PC-3 (cell line): Measurements from ENCODE around the gene GBP5. TPM values are rescaled to one million over a fixed set of nuclear protein-coding genes. Genes with fewer than 3 reads are reported as not detected.
A peak's percentile ranks its signal among the peaks of the same experiment; 100 is the strongest.
"Not testable (repeated sequence)": the region's sequence is repeated elsewhere in the genome, so short reads cannot be mapped to it uniquely, and the experiment has no call there.

ENCODE experiments used
- ATAC-seq: fragments of 200-7000 bp; cut with Tn5 transposase; 2 replicates; pipeline ENCODE4 v1.9.1; 2020; ENCODE audit warnings: mild to moderate bottlenecking, moderate library complexity
- Bru-seq: library from RNA; stranded (reverse); fragments of 400-500 nt; gene quantifications from one replicate; lab custom pipeline; 2021; lab: Mats Ljungman, UMichigan
- BruChase-seq, 2 experiments: library from RNA; stranded (reverse); fragments of 400-500 nt; gene quantifications; one replicate each; lab custom pipeline; 2021; lab: Mats Ljungman, UMichigan
- BruUV-seq: library from RNA; stranded (reverse); fragments of 400-500 nt; replicated peaks from 2 replicates; lab custom pipeline; 2021; lab: Mats Ljungman, UMichigan
- CTCF ChIA-PET: fragments of 300-600 bp; sonication (Branson Sonifier 250); formaldehyde crosslinking; loops from one replicate; lab custom pipeline; 2022; ENCODE audit warnings: antibody characterized with exemption; lab: Charles Lee
- POLR2A ChIA-PET: fragments of 300-600 bp; sonication (Branson Sonifier 250); formaldehyde crosslinking; loops from one replicate; lab custom pipeline; 2022; ENCODE audit warnings: antibody characterized with exemption; ENCODE audit not compliant: unreplicated experiment; lab: Charles Lee
- DNase-seq: peaks from one replicate; pipeline ENCODE4 v3.0.0-alpha.2; 2015
- H2AFZ ChIP-seq: fragments of 300-600 bp; sonication (generic); 2 replicates; pipeline ENCODE4 v1.6.0; 2016; ENCODE audit warnings: antibody characterized with exemption, low read length
- H3F3A ChIP-seq: fragments of 300-600 bp; sonication (generic); one replicate; pipeline ENCODE4 v1.6.0; 2017; ENCODE audit warnings: antibody characterized with exemption, low read length, control low read depth, mild to moderate bottlenecking; ENCODE audit not compliant: unreplicated experiment
- H3K27ac ChIP-seq: fragments of 300-600 bp; sonication (generic); 2 replicates; pipeline ENCODE4 v1.5.1; 2016; ENCODE audit warnings: mild to moderate bottlenecking, low read length
- H3K27me3 ChIP-seq: fragments of 300-600 bp; sonication (generic); 2 replicates; pipeline ENCODE4 v1.6.1; 2016; ENCODE audit warnings: low read length, mixed read lengths
- H3K36me3 ChIP-seq: fragments of 300-600 bp; sonication (generic); 2 replicates; pipeline ENCODE4 v1.6.1; 2016; ENCODE audit warnings: low read depth, mixed run types, low read length, mixed read lengths
- H3K4me1 ChIP-seq: fragments of 300-600 bp; sonication (generic); 2 replicates; pipeline ENCODE4 v1.5.1; 2016; ENCODE audit warnings: low read length; ENCODE audit not compliant: insufficient read depth
- H3K4me2 ChIP-seq: fragments of 300-600 bp; sonication (generic); 2 replicates; pipeline ENCODE4 v1.6.0; 2016; ENCODE audit warnings: low read length
- H3K4me3 ChIP-seq: fragments of 300-600 bp; sonication (generic); 2 replicates; pipeline ENCODE4 v1.5.1; 2016; ENCODE audit warnings: mild to moderate bottlenecking, low read length, mixed read lengths
- H3K79me2 ChIP-seq: fragments of 300-600 bp; sonication (generic); 2 replicates; pipeline ENCODE4 v1.6.1; 2017; ENCODE audit warnings: low read length, mixed read lengths
- H3K9ac ChIP-seq: fragments of 300-600 bp; sonication (generic); 2 replicates; pipeline ENCODE4 v1.6.0; 2016; ENCODE audit warnings: mild to moderate bottlenecking, low read length
- H3K9me2 ChIP-seq: fragments of 300-600 bp; sonication (generic); replicated peaks from 2 replicates; pipeline ENCODE4 v1.6.1; 2016; ENCODE audit warnings: mixed run types, low read length, mixed read lengths
- H3K9me3 ChIP-seq: fragments of 300-600 bp; sonication (generic); 2 replicates; pipeline ENCODE4 v1.6.1; 2016; ENCODE audit warnings: low read length, mixed read lengths
- H4K20me1 ChIP-seq: fragments of 300-600 bp; sonication (generic); 2 replicates; pipeline ENCODE4 v1.6.1; 2016; ENCODE audit warnings: low read length, mixed read lengths
- CTCF ChIP-seq: fragments of 300-600 bp; sonication (generic); conservative IDR thresholded peaks from 2 replicates; pipeline ENCODE4 v1.5.1; 2017; ENCODE audit warnings: antibody characterized with exemption, low read depth, mild to moderate bottlenecking, low read length
- EZH2 ChIP-seq: fragments of 300-600 bp; sonication (generic); IDR thresholded peaks from one replicate; pipeline ENCODE4 v1.6.1; 2017; ENCODE audit warnings: antibody characterized with exemption, mild to moderate bottlenecking, low read length; ENCODE audit not compliant: unreplicated experiment
- EZH2phosphoT487 ChIP-seq: fragments of 300-600 bp; sonication (generic); IDR thresholded peaks from 2 replicates; pipeline ENCODE4 v1.6.1; 2018; ENCODE audit warnings: mild to moderate bottlenecking, antibody characterized with exemption, low read length, borderline replicate concordance
- intact Hi-C: fragments of 100-400 bp; cut with micrococcal nuclease; formaldehyde crosslinking; loops from 2 replicates; pipeline ENCODE4 v1.9.0; 2023
- long read RNA-seq: library from polyadenylated mRNA; unstranded; transcript quantifications from one replicate; pipeline ENCODE4 v2.0.0, GENCODE V29; 2021; ENCODE audit not compliant: unreplicated experiment
- total RNA-seq: library from RNA; depleted of rRNA; stranded (reverse); fragments of >200 nt; gene quantifications from 2 replicates; pipeline ENCODE4 v1.2.3, GENCODE V29; 2014; rRNA removed

The GBP5 gene
- total RNA-seq, result not detected in 2 replicates
- percentile 17 among the genes with signal in this experiment for Bru-seq, nascent RNA
- percentile 18 among the genes with signal in this experiment for BruChase-seq, experiment 1, labeled RNA remaining after a 6-hour chase
- percentile 27 among the genes with signal in this experiment for BruChase-seq, experiment 2, labeled RNA remaining after a 2-hour chase
- long read RNA-seq, partial matches to known transcripts, result 1 of 2 reads
- long read RNA-seq, other reads (novel, unspliced or antisense), result 1 of 2 reads

GRCh38 chr1:89272269-89273041 is at the start of gene GBP5:
GBP5 (minus strand) TSS chr1:89272860; CDS start chr1:89269555, 3,305 bp downstream.
- BruUV-seq, H3K27ac ChIP-seq, H3K79me2 ChIP-seq, H2AFZ ChIP-seq, intact Hi-C loops, POLR2A ChIA-PET, H3K27me3 ChIP-seq, H3K9me3 ChIP-seq, H3F3A ChIP-seq, H3K9ac ChIP-seq, ATAC-seq, DNase-seq, H3K36me3 ChIP-seq, H3K4me2 ChIP-seq, H3K9me2 ChIP-seq, H3K4me3 ChIP-seq, H4K20me1 ChIP-seq: not testable (repeated sequence)
- CTCF ChIA-PET, result interaction anchor here (0.7 kb wide), 1 partner anchor 271 kb away, joined by 3 read pairs; no protein-coding TSS in a partner anchor
- H3K4me1 ChIP-seq, result peaks cover 15% of the 10 kb centered on the region

GRCh38 chr1:89322402-89322801 is 49.7 kb upstream of the GBP5 start:
- DNase-seq, result no peak
- H3K27me3 ChIP-seq, result no peaks in the 10 kb centered on the region
- H4K20me1 ChIP-seq, result no peaks in the 10 kb centered on the region
- H3K27ac ChIP-seq, result no peak overlapping the region
- no peaks in the 10 kb centered on the region for H3K79me2 ChIP-seq
- H3K4me2 ChIP-seq, result no peak overlapping the region
- ATAC-seq, result no peak
- no peaks in the 10 kb centered on the region for H3K9me3 ChIP-seq
- TF ChIP-seq EZH2, result no peak
- TF ChIP-seq CTCF, result no peak
- TF ChIP-seq EZH2phosphoT487, result no peak
- no peak overlapping the region for H2AFZ ChIP-seq
- H3K9me2 ChIP-seq, result no peaks in the 10 kb centered on the region
- ChIA-PET POLR2A (no interaction called here), CTCF (no interaction called here)
- H3K9ac ChIP-seq, result no peak overlapping the region
- no peaks in the 10 kb centered on the region for H3K36me3 ChIP-seq
- no peaks in the 10 kb centered on the region for H3F3A ChIP-seq
- H3K4me1 ChIP-seq, result no peaks in the 10 kb centered on the region
- BruUV-seq, result no TSS peak
- H3K4me3 ChIP-seq, result no peak overlapping the region
- intact Hi-C loops, result no loop called here

GRCh38 chr1:89312572-89312971 is 39.9 kb upstream of the GBP5 start:
- CTCF ChIA-PET, result no interaction called here
- Histone ChIP-seq H4K20me1 (no peaks in the 10 kb centered on the region), H3K27ac (no peak overlapping the region), H2AFZ (no peak overlapping the region), H3K9me3 (no peaks in the 10 kb centered on the region), H3K4me2 (no peak overlapping the region), H3F3A (no peaks in the 10 kb centered on the region), H3K4me3 (no peak overlapping the region), H3K9me2 (0 out of 2 replicates have a peak, but pooled peaks cover 6% of the 10 kb centered on the region), H3K4me1 (peaks cover 26% of the 10 kb centered on the region), H3K9ac (no peak overlapping the region), H3K79me2 (no peaks in the 10 kb centered on the region), H3K27me3 (no peaks in the 10 kb centered on the region), H3K36me3 (no peaks in the 10 kb centered on the region)
- ATAC-seq, result no peak
- TF ChIP-seq EZH2 (no peak), EZH2phosphoT487 (no peak), CTCF (no peak)
- no peak for DNase-seq
- intact Hi-C loops, result no loop called here
- POLR2A ChIA-PET, result no interaction called here
- BruUV-seq, result no TSS peak
